Measurements from ENCODE around the gene SPATA2.

Gene SPATA2

DNA sequence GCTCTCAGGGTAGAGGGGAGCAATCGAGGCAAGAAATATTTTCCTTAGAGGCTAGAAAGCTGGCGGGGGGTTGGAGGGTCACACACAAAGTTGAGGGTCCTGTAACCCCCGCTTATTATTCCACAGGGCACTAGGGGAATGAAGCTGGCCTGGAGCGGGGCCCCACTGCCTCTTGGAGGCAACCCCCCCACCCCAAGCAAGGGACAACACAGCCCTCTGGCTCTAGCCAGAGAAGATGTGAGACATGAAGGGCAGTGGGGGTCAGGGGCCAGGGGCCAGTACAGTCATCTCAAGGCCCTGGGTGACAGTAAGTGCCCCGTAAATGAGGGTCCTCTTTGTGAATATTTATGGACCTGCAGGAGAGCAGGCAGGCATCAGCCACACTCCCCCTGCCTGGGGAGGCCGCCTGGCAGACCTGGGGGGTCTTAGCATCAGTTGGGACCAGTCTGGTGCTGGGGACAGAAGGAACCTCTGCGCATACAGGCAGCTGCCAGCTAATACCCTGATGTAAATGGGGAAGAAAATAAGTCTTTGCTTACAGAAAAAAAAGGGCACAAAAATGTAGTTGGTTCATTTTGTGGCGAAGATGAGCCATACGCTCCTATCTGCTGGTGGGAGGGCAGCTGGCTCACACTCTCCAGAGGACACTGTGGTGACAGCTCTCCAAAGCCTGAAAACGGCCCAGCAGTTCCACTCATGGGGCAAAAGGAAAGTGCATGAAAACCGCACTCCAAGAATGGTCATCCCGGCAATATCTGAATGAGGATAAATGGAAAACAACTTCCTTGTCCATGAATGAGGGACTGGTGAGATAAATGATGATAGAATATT, 21.9 kb downstream of the SPATA2 start:
- TF ChIP-seq, protein P1, sequence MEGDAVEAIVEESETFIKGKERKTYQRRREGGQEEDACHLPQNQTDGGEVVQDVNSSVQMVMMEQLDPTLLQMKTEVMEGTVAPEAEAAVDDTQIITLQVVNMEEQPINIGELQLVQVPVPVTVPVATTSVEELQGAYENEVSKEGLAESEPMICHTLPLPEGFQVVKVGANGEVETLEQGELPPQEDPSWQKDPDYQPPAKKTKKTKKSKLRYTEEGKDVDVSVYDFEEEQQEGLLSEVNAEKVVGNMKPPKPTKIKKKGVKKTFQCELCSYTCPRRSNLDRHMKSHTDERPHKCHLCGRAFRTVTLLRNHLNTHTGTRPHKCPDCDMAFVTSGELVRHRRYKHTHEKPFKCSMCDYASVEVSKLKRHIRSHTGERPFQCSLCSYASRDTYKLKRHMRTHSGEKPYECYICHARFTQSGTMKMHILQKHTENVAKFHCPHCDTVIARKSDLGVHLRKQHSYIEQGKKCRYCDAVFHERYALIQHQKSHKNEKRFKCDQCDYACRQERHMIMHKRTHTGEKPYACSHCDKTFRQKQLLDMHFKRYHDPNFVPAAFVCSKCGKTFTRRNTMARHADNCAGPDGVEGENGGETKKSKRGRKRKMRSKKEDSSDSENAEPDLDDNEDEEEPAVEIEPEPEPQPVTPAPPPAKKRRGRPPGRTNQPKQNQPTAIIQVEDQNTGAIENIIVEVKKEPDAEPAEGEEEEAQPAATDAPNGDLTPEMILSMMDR (IDR thresholded peaks at IDR 0.05; ENCODE audit: low read depth, low read length, missing control alignments): no peak
- in situ Hi-C loops (cut with HindIII; ENCODE audit: low sequenced_read_pairs): no loop called here
- no peak overlapping the region for H3K4me3 ChIP-seq (ENCODE audit: low read depth, low read length)
- no peak for DNase-seq (ENCODE audit: low read depth)

DNA sequence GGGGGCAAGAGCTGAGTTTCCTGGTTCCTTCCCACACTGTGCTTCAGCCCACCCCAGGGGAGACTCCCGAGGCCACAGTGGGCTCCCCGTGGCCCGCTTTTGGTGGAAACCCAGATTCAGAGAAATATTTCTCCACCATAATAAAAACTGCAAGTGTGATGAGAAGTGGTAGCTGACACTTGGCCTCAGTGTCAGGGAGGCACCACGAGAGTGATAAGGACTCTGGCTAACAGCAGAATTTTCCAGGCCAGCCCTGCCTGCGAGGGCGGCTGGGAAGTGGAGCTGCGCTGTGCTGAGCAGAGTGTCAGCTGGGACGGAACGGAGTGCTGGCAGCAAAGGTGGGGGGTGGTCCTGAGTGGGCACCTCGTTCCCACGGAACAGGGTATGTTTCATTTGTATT, 22.5 kb downstream of the SPATA2 start:
- DNase-seq (ENCODE audit: low read depth): no peak
- TF ChIP-seq, protein P1 (IDR thresholded peaks at IDR 0.05; ENCODE audit: low read depth, low read length, missing control alignments): no peak
- in situ Hi-C loops (cut with HindIII; ENCODE audit: low sequenced_read_pairs): no loop called here
- H3K4me3 ChIP-seq (ENCODE audit: low read depth, low read length): no peak overlapping the region

DNA sequence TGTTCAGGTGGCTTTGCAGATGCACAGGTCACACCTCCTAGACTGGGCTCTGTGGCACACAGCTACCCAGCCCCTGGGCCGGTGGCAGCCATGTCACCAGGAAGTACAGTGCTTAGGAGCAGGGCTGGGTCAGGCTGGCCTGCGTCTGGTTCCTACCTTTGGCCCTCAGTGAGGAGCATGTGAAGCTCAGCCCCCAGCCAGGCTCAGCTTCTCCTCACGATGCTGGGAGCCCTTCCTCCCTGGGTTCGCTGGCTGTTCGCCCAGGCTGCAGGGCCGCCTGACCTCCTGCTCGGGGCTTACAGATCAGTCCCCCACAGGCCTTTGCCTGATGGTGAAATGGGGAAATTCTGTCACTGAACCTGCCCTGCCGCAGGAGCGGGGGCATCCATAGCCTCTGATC, 23.1 kb downstream of the SPATA2 start:
- in situ Hi-C loops (cut with HindIII; ENCODE audit: low sequenced_read_pairs): no loop called here
- DNase-seq (ENCODE audit: low read depth): no peak

DNA sequence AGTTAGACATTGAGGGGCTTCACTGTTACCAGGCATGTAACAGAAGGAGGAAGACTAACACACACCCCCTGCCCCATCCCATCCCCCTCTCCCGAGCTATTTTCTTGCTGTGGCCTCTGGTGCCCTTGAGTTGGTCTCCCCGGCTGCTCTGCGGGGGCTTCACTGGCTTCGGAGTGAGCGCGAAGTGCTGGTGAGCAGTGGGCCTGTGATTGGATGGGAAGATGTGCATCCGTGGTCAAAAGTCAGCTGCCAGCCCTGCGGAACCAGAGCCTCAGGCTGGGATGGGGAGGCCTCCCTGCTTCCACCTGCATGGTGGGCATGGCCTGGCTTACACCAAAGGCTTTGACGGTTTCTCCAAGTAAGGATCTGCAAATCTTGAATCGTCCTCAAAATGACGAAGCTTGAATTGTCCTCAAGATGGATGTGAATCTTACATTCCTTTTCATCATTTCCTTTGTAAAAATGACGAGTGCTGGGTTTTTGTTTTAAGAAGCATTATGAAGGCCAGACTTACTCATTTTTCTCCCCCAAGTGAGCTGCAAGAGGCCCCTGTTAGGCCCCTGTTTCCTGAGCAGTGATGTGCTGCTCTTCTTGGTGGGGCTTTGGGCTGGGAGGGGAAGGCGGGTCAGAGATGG, 23.7 kb downstream of the SPATA2 start:
- no peak overlapping the region for H3K4me3 ChIP-seq (ENCODE audit: low read depth, low read length)
- no peak for DNase-seq (ENCODE audit: low read depth)
- TF ChIP-seq, protein P1 (IDR thresholded peaks at IDR 0.05; ENCODE audit: low read depth, low read length, missing control alignments): no peak
- in situ Hi-C loops (cut with HindIII; ENCODE audit: low sequenced_read_pairs): no loop called here

More for the DNA sequence above, 23.1 kb downstream of the SPATA2 start:
- H3K4me3 ChIP-seq (ENCODE audit: low read depth, low read length): no peak overlapping the region
- TF ChIP-seq, protein P1 (IDR thresholded peaks at IDR 0.05; ENCODE audit: low read depth, low read length, missing control alignments): no peak

- TF ChIP-seq, protein P1 (IDR thresholded peaks at IDR 0.05; ENCODE audit: low read depth, low read length, missing control alignments): no peak
- no peak for DNase-seq (ENCODE audit: low read depth)
- in situ Hi-C loops (cut with HindIII; ENCODE audit: low sequenced_read_pairs): no loop called here
- H3K4me3 ChIP-seq (ENCODE audit: low read depth, low read length): no peak overlapping the region
Observed at GRCh38 chr20:49890471-49891361, 24.6 kb downstream of the SPATA2 start.

DNA sequence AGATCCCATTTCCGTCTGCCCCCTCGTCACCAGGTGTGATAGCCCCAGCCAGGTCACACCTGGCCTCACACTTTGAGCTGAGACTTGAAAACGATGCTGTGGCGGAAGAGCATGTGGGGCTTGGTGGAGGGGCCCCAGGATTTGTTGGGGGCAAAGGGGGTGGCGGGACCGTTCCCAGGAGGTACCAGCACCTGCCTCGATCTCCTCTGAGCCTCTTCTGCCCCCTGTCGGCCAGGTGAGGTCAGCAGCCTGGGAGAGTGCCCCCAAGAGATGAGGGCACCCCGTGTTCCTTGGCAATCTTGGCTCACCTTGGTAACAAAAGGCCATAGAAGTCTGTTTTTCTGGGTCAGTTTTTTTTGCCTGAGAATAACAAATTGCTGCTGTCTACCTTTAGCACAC, 25.4 kb downstream of the SPATA2 start:
- in situ Hi-C loops (cut with HindIII; ENCODE audit: low sequenced_read_pairs): no loop called here
- no peak for DNase-seq (ENCODE audit: low read depth)
- TF ChIP-seq, protein P1 (IDR thresholded peaks at IDR 0.05; ENCODE audit: low read depth, low read length, missing control alignments): no peak
- no peak overlapping the region for H3K4me3 ChIP-seq (ENCODE audit: low read depth, low read length)
